GM18907 (cell line): ENCODE data around the gene OR2H1.

ENCODE experiments used
- ATAC-seq: cut with Tn5 transposase; IDR thresholded peaks from one replicate; pipeline ENCODE4 v1.9.1; 2021; ENCODE audit warnings: mild to moderate bottlenecking, moderate library complexity; ENCODE audit not compliant: unreplicated experiment

The OR2H1 gene

GRCh38 chr6:29483186-29483585 is 26.2 kb downstream of the OR2H1 start:
- ATAC-seq = no peak

GRCh38 chr6:29483735-29484134 is 26.8 kb downstream of the OR2H1 start:
- ATAC-seq = no peak

- ATAC-seq = no peak
Measured at GRCh38 chr6:29486577-29486976, 29.6 kb downstream of the OR2H1 start.

- ATAC-seq = no peak
Measured at GRCh38 chr6:29487131-29487530, 30.2 kb downstream of the OR2H1 start.

- ATAC-seq = no peak
Measured at GRCh38 chr6:29487660-29488059, 30.7 kb downstream of the OR2H1 start, which contains the start of gene MAS1L. Gene MAS1L, minus strand, starts transcription at chr6:29487956. Its CDS starts 54 bp downstream, at chr6:29487902.

- no peak for ATAC-seq
Measured at GRCh38 chr6:29488874-29489273, 31.9 kb downstream of the OR2H1 start.

GRCh38 chr6:29489286-29489685 is 32.3 kb downstream of the OR2H1 start:
- ATAC-seq = no peak

- ATAC-seq = no peak
Measured at GRCh38 chr6:29490055-29490454, 33.1 kb downstream of the OR2H1 start.

GRCh38 chr6:29490552-29490951 is 33.6 kb downstream of the OR2H1 start:
- ATAC-seq = no peak

GRCh38 chr6:29491574-29491973 is 34.6 kb downstream of the OR2H1 start:
- no peak for ATAC-seq

GRCh38 chr6:29493261-29493660 is 36.3 kb downstream of the OR2H1 start:
- ATAC-seq = no peak

- ATAC-seq = no peak
Measured at GRCh38 chr6:29494131-29494530, 37.2 kb downstream of the OR2H1 start.

- no peak for ATAC-seq
Measured at GRCh38 chr6:29495571-29495970, 38.6 kb downstream of the OR2H1 start.

GRCh38 chr6:29496961-29497360 is 40.0 kb downstream of the OR2H1 start:
- no peak for ATAC-seq

GRCh38 chr6:29499704-29500103 is 42.7 kb downstream of the OR2H1 start:
- no peak for ATAC-seq

GRCh38 chr6:29500594-29500993 is 43.6 kb downstream of the OR2H1 start:
- no peak for ATAC-seq

GRCh38 chr6:29501106-29501505 is 44.2 kb downstream of the OR2H1 start:
- no peak for ATAC-seq

GRCh38 chr6:29502181-29502580 is 45.2 kb downstream of the OR2H1 start:
- ATAC-seq = no peak

- ATAC-seq = no peak
Measured at GRCh38 chr6:29502597-29502996, 45.6 kb downstream of the OR2H1 start.

- ATAC-seq = no peak
Measured at GRCh38 chr6:29504961-29505360, 48.0 kb downstream of the OR2H1 start.

GRCh38 chr6:29505808-29506207 is 48.9 kb downstream of the OR2H1 start:
- ATAC-seq = no peak

GRCh38 chr6:29506446-29507067 is 49.6 kb downstream of the OR2H1 start:
- ATAC-seq = no peak

- no peak for ATAC-seq
Measured at GRCh38 chr6:29507319-29507718, 50.4 kb downstream of the OR2H1 start.
